Fibroblast of the aortic adventitia (primary cell): ENCODE results near the gene ABCA1. TPM values are rescaled to one million over a fixed set of nuclear protein-coding genes. Genes with fewer than 3 reads are reported as not detected.
"Not testable (repeated sequence)": the region's sequence is repeated elsewhere in the genome, so short reads cannot be mapped to it uniquely, and the experiment has no call there.

Source experiments
- DNase-seq: peaks from one replicate; pipeline ENCODE4 v3.0.0-alpha.2; 2010; ENCODE audit warnings: low read depth
- H3K4me3 ChIP-seq: 2 replicates; pipeline ENCODE4 v1.5.1; 2011; ENCODE audit warnings: low read depth, mild to moderate bottlenecking, control low read depth, low read length, moderate library complexity
- CTCF ChIP-seq: IDR thresholded peaks from 2 replicates; pipeline ENCODE4 v1.5.1; 2011; ENCODE audit warnings: mild to moderate bottlenecking, low read length, control low read depth, inconsistent platforms; ENCODE audit not compliant: insufficient read depth
- total RNA-seq: library from RNA; depleted of rRNA; stranded (reverse); fragments of >200 nt; gene quantifications from 2 replicates; pipeline ENCODE4 v1.2.3, GENCODE V29; 2012; ENCODE audit warnings: low replicate concordance

Gene ABCA1
- total RNA-seq = 40.1 and 45.0 TPM in 2 replicates

- no peak for TF ChIP-seq CTCF
- peak within 1 kb of the TSS; percentile 76 for H3K4me3 ChIP-seq
Observed at GRCh38 chr9:104927912-104928740, at the start of gene ABCA1. Gene ABCA1 (minus strand): TSS chr9:104928155. CDS start chr9:104903679, 24,476 bp downstream.

GRCh38 chr9:104977580-104977979 is 49.6 kb upstream of the ABCA1 start:
- no peak for DNase-seq
- H3K4me3 ChIP-seq = no peak overlapping the region
- TF ChIP-seq CTCF = no peak

More at GRCh38 chr9:104927912-104928740, at the start of gene ABCA1:
- DNase-seq = peak; percentile 86

GRCh38 chr9:104977168-104977567 is 49.2 kb upstream of the ABCA1 start:
- no peak overlapping the region for H3K4me3 ChIP-seq
- TF ChIP-seq CTCF = no peak
- no peak for DNase-seq

- DNase-seq, H3K4me3 ChIP-seq: not testable (repeated sequence)
Observed at GRCh38 chr9:104975966-104976595, 48.1 kb upstream of the ABCA1 start.

- no peak overlapping the region for H3K4me3 ChIP-seq
- TF ChIP-seq CTCF = no peak
- DNase-seq = no peak
Observed at GRCh38 chr9:104974053-104974962, 46.4 kb upstream of the ABCA1 start.

- no peak for TF ChIP-seq CTCF
- no peak overlapping the region for H3K4me3 ChIP-seq
- DNase-seq = no peak
Observed at GRCh38 chr9:104972242-104972866, 44.4 kb upstream of the ABCA1 start.
